Adipose tissue (tissue), 3 donors: ENCODE measurements around the gene MAP1LC3A. TPM values are rescaled to one million over a fixed set of nuclear protein-coding genes. Genes with fewer than 3 reads are reported as not detected.
A peak's percentile ranks its signal among the peaks of the same experiment; 100 is the strongest.
"Not testable (repeated sequence)": the region's sequence is repeated elsewhere in the genome, so short reads cannot be mapped to it uniquely, and the experiment has no call there.

Source experiments
- H3K27ac ChIP-seq: one replicate; pipeline ENCODE4 v1.5.1; 2013; ENCODE audit warnings: low read depth, low read length
- WGBS, 3 donors: extraction: QIAGEN DNeasy Blood & Tissue Kit; methylation state at CpG; one replicate each; pipeline ENCODE4 v1.1.7; 2013; 5-methylcytosine and 5-hydroxymethylcytosine counted together
- polyA plus RNA-seq, 3 donors: library from polyadenylated mRNA; stranded (reverse); fragments of 200-250 nt; gene quantifications; one replicate each; pipeline ENCODE4 v1.2.3, GENCODE V29; 2013
- donor health status: healthy with polysubstance abuse.
- donor health status: Bipolar disorder and iron deficiency.
- donor health status: healthy.

Gene MAP1LC3A
- 10 to 100 TPM; 24.8 to 82.0 (median 78.1) TPM for polyA plus RNA-seq

DNA sequence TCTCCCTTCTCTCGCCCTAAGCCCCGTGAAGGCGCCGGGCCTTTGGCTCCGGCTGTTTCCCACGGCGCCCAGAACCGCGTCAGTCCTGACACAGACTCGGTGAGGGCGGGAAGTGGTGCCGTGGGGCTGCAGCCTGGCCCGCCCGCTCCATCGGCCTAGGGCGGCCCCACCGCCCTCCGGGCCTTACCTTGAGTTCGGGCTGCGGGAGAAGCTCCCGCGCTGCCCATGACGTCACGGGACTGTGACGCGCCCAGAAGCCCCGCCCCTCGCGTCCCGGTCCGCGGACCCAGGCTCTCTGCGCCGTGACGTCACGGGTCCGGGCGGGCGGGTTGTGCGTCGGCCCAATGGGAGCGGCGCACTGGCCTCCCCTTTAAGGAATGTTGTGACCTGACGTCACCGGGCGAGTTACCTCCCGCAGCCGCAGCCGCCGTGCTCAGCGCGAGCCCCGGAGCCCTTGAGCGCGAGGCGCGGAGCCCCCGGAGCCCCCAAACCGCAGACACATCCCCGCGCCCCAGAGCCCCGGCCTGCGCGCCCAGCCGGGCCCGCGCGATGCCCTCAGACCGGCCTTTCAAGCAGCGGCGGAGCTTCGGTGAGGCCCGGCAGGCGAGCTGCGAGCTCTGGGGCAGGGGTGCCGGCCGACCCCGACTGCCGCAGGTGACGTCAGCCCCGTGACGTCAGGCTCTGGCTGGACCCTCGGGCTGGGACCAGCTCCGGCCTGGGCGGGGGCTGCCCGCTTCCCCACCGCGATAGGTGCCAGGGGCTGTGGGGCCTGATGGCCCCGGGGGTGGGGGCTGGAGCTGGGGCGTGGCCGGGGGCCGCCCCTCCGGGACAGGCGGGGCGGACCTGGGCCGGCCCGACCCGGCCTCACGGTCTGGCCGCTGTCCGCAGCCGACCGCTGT, at the start of gene MAP1LC3A:
TSS of gene MAP1LC3A (plus strand) at position 399 of the 899 bp plus-strand sequence. CDS start at position 550, 151 bp downstream.
- H3K27ac ChIP-seq: peak within 1 kb of the TSS; percentile 56
- 1 to 9% (median 5%) methylated on average over 75 to 103 of the region's 103 CpGs for WGBS, 3 donors

DNA sequence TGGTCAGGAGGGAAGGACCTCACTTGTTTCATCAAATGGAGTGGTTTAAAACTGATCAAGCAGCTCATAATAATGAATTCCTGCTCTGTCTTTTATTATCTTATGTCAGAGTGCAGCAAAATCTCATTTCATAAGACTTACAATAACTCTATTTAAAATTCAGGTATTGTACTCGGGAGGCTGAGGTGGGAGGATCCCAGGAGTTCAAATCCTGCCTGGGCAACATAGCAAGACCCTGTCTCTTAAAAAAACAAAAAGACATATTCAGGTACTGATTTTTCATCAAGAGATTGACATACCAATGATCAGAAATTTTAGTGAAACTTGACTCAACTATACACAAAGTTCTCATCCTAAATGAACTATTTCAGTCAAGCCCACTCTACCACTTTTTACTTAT, 47.9 kb upstream of the MAP1LC3A start:
- no peak overlapping the region for H3K27ac ChIP-seq
- WGBS, 3 donors: 89 to 98% (median 93%) methylated on average over 1 of the region's 1 CpG

DNA sequence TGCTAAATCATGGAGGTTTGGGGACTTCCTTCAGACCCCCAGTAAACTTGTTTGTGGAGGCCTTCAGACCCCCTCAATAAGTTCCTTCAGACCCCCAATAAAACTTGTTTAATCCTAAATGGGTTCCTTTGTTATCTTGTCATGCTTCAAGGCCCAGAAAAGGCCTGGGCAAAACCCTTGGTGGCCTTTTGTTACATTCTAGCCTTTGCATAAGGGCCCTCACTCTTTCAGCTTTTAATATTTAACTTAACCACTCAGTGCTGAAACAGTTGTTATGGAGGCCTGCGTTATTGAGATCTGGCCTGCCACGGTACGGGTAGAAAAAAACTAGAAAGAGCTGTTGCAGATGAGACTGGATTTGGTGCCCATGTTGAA, 46.6 kb upstream of the MAP1LC3A start:
- H3K27ac ChIP-seq: no peak overlapping the region
- WGBS, 3 donors: 67 to 97% (median 96%) methylated on average over 3 of the region's 3 CpGs

DNA sequence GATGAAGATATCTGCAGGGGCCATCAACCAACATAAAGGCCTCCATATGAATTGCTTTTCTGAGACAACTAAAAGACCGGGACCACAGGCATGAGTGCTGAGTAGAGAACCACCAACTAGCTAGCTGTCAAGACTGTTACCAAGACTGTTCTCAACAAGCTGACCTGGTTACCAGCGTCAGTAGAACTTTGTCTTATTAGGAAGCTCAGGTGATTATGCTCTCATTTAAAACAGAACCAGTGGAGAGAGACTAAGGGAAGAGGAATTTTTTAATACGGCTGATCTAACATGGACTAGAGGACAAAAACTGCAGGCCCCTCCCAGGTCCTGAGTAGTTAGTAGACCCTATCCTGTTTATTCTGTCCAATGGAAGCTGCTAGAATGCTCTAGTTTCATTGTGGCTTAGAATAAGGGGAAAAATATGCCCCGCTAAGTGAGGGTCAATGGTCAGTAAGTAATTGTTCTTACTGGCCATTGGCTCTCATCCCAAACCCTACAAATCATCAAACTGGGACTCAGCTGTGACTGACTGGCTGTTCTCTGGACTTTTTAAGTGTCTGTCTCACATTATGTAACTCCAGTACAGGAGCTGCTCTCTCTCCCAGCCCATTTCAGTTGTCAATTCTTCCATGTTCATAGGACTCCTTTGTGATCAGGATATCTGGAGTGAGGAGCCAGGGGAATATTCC, 46.1 kb upstream of the MAP1LC3A start:
- no peak overlapping the region for H3K27ac ChIP-seq
- 85 to 92% (median 91%) methylated on average over 4 of the region's 4 CpGs for WGBS, 3 donors

- no peak overlapping the region for H3K27ac ChIP-seq
Measured at GRCh38 chr20:34512955-34513419, 45.5 kb upstream of the MAP1LC3A start.

GRCh38 chr20:34514034-34514433, 44.5 kb upstream of the MAP1LC3A start:
- not testable (repeated sequence) for H3K27ac ChIP-seq
- whole genome bisulfite sequencing, 3 donors: 91 to 95% (median 94%) methylated on average over 17 of the region's 17 CpGs

GRCh38 chr20:34514897-34515483, 43.5 kb upstream of the MAP1LC3A start:
- no peak overlapping the region for H3K27ac ChIP-seq
- WGBS, 3 donors: 15 to 31% (median 28%) methylated on average over 19 of the region's 19 CpGs

DNA sequence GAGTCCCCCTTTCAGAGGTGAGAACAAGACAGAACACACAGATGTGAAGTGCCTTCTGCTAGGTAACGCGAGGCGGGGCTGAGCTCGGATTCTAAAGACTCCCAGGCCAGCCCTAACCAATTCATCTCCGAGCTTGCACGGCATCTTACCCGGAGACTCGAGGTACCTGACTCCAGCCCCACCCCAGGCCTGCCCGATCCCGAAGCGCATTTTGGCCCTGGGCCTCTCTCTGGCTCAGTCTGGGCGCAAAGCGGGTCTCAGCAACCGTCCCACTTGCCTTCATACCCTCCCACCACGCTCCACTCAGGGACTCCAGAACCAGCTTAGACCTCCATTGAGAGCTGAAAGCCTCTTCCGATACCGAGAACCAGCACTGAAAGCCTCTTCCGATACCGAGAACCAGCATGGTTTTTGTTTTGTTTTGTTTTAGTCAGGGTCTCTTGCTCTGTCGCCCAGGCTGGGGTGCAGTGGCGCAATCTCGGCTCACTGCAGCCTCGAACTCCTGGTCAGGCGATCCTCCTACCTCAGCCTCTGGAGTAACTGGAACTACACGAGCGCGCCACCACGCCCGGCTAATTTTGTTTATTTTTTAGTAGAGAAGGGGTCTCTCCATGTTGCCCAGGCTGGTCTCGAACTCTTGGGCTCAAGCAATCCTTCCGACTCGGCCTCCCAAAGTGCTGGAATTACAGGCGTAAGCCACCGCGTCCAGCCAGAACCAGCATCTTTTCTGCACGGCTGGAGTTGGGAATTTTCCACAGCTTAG, 42.9 kb upstream of the MAP1LC3A start:
- H3K27ac ChIP-seq: no peak overlapping the region
- WGBS, 3 donors: 0 to 6% (median 2%) methylated on average over 36 of the region's 36 CpGs

GRCh38 chr20:34516247-34517113, 42.0 kb upstream of the MAP1LC3A start, which contains the start of gene DYNLRB1:
Gene DYNLRB1, plus strand, starts transcription at chr20:34516422. Its CDS starts 37 bp downstream, at chr20:34516459.
- H3K27ac ChIP-seq: no peak within 1 kb of the TSS
- WGBS, 3 donors: 0% methylated on average over 58 to 59 of the region's 59 CpGs

DNA sequence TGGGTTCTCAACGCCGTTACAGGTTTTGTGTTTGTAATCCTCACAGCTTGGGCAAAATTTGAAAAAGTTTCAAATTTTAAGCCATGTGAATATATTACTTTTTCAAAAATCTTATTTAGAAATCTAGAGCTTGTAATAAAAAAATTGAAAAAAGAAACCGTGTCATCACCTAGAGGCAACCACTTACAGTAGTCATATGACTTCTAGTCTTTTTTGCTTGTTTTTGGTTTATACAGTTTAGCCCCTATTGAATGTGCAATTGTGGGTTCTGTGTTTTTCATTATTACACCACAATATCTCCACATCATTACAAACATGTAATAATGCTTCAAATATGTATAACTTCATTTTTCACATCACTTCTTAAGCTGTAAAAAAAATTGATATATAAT, 41.4 kb upstream of the MAP1LC3A start:
- H3K27ac ChIP-seq: no peak overlapping the region
- 0 to 1% (median 0%) methylated on average over 3 of the region's 3 CpGs for WGBS, 3 donors

DNA sequence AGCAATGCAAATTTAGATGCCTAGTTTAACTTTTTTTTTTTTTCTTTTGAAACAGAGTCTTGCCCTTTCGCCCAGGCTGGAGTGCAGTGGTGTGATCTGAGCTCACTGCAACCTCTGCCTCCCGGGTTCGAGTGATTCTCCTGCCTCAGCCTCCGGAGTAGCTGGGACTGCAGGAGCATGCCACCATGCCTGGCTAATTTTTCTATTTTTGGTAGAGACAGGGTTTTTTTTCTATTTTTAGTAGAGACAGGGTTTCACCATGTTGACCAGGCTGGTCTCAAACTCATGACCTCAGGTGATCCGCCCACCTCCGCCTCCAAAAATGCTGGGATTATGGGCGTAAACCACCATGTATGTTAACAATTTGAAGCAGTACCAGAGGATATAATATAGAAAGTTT, 39.7 kb upstream of the MAP1LC3A start:
- H3K27ac ChIP-seq: not testable (repeated sequence)
- 95 to 96% (median 95%) methylated on average over 7 of the region's 7 CpGs for WGBS, 3 donors

GRCh38 chr20:34519841-34520240, 38.7 kb upstream of the MAP1LC3A start:
- 86 to 93% (median 92%) methylated on average over 10 of the region's 10 CpGs for WGBS, 3 donors
- not testable (repeated sequence) for H3K27ac ChIP-seq

GRCh38 chr20:34522969-34523871, 35.3 kb upstream of the MAP1LC3A start:
- WGBS, 3 donors: 53 to 61% (median 54%) methylated on average over 17 of the region's 17 CpGs

GRCh38 chr20:34524426-34524825, 34.1 kb upstream of the MAP1LC3A start:
- no peak overlapping the region for H3K27ac ChIP-seq
- 91 to 95% (median 94%) methylated on average over 11 of the region's 11 CpGs for WGBS, 3 donors

More at GRCh38 chr20:34522969-34523871, 35.3 kb upstream of the MAP1LC3A start:
- H3K27ac ChIP-seq: peak overlapping the region; percentile 16

DNA sequence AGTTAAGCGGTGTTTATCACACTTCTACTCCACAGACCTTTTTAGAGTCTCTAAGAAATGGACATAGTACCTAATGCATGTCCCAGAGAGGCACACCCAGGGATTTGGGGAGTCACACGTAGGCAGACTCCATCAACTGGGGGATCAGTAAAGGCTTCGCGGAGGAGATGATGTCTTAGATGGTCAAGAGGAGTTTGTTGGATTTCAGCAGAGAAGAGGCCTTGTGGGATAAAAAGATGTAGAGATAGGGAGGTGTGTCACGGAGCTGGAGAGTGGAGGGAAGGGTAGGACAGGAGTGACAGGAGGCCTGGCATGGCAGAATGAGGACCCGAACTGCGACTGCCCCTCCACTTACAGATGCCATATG, 33.2 kb upstream of the MAP1LC3A start:
- 86 to 91% (median 89%) methylated on average over 7 of the region's 7 CpGs for WGBS, 3 donors
- H3K27ac ChIP-seq: no peak overlapping the region

DNA sequence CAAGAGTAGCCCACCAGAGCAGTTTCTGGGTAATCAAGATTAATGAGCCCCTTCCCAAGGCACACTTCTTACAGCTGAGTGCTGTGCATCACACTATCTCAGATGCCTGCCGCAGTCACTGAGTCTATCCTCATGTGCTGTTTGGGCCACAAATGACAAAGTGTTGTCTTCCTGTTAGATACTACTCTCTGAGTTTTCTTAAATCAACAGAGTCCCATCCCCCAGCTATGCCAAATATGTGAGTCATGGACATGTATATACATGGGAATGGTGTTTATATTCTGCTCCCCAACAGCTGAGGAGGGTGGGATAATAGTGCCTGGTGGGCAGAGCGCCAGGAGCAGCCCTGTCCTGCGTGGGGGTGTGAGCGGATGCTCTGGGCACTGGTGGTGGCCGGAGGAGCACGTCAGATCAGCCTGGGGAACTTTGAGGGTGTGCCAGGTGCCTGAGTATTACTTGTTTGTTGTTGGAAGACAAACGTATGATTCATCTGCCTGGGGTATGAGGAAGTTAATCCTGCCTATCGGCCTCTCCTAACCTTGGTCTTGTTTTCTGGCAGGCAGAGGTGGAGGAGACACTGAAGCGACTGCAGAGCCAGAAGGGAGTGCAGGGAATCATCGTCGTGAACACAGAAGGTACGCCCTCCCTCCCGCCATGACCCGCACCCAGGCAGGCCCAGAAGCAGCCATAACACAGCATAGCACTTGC, 32.7 kb upstream of the MAP1LC3A start:
- H3K27ac ChIP-seq: peak overlapping the region; percentile 45
- 39 to 50% (median 41%) methylated on average over 14 of the region's 14 CpGs for WGBS, 3 donors
